HG03159 (cell line): ENCODE measurements around the gene DAB1.

Source experiments
- ATAC-seq: cut with Tn5 transposase; IDR thresholded peaks from one replicate; pipeline ENCODE4 v1.9.1; 2021; ENCODE audit warnings: mild to moderate bottlenecking, moderate library complexity; ENCODE audit not compliant: unreplicated experiment

Gene DAB1

DNA sequence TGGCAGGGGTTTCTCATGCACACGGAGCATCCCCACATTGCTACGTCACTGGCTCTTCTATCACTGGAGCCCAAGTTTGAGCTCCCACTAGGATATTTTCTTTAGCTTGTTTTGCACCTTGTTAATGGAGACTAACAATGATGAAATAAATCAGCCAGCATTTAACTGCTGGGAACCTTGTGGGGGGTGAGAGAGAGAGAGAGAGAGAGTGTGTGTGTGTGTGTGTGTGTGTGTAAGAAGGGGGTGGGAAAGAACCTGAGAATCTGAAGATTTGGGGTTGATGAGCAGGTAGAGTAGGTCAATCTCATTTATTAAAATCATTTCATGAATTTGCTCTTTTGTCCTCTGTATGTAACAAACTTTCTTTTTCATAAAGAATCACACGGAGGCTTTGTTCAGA, 458.7 kb downstream of the DAB1 start:
- ATAC-seq = no peak

DNA sequence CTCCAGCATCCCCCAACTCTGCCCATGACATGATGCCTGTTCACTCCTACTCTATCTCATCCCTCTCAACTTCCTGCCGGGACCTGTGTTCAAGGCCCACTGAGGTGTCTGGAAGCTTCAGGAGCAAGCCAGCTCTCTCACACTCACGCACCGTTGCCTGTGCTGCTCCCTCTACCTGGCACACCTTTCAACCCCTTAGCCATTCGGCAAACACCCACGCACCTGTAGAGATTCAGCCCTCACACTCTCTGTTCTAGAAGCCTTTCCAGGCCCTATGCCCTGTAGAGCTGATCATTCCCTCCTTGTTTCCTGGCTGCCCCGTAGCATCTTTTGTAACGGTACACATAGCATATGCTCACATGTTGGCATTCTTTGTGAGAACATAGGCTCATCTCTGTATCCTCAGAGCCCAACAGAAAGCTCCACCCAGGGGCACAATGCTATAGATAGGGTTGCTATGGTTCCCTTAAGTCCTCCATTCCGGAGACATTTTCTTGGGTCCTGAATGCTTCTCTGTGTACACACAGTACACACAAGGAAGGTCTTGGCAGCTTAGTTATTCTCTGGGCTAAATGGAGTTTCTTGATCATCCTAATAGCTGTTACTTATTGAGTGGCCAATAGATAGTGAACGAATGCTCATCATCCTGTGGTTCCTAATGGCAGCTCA, 459.4 kb downstream of the DAB1 start:
- no peak for ATAC-seq

DNA sequence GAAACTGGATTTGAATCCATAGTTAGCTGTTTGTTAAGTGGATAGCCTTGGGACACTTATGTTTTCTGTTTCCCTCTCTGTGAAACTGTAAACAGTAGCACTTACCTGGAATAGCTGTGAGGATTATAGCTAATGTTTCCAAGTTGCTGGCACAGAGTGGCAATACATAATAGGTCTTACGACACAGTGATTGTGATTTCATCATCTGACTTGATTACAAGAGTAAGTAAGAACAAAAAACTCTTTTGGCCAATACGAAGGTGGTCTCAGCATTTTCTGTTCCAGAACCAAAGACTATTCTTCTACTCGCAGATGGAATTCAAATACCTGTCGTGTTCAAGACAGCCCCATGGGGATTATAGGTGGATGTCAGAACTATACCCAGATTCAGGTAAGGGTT, 460.2 kb downstream of the DAB1 start:
- ATAC-seq = no peak

DNA sequence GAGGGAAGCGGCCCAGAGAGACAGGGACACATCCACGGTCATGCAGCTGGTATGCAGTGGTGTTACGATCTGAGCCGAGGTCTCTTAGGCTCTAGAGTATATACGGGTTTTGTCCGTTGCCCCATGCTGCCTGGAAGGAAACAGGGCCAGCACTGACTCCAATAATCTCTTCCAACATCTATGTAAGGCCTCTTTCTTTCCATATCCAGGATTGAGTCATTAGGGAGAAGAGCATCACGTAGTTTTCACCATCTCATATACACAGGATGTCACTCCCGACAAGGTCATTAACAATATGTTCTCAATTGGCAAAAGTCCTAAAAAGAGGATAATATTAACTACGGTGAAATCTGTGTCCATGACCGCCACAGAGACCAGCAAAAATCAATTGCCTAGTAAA, 462.4 kb downstream of the DAB1 start:
- ATAC-seq = no peak

DNA sequence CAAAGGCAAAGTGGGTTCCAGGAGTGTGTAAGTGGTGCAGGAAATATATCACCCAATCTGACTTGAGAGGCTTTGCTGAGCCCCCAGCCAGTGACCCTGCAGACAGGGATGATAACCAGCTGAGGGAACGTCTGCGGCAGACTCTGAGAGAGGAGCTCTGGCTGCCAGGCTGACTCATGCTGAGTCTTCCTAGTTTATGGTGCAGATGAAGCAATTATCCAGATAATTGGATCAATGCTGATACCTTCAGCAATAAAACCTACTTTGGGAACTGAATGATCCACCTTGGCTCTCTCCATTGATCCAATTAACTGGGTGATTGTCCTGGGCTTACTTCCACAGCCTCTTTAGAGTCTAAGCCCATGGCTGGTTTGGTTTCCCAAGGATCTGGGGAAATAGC, 465.3 kb downstream of the DAB1 start:
- no peak for ATAC-seq

DNA sequence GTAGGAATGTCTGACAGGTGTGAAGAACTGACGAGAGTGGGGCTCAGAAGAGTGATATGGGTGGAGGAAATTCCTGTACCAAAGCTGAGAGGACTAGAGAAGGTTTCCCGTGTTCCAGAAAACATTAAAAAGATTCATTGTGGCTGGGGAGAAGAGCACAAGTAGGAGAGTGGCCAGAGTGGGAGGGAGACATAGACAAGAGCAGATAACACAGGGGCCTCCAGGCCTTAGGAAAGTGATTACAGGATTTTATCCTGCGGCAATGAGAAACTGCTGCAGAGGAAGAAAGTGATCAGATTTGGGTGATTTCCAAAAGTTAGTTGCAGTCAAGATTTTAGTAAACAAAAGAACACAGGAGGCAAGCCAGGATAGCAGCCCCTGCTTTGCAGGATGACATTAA, 465.9 kb downstream of the DAB1 start:
- ATAC-seq = no peak

DNA sequence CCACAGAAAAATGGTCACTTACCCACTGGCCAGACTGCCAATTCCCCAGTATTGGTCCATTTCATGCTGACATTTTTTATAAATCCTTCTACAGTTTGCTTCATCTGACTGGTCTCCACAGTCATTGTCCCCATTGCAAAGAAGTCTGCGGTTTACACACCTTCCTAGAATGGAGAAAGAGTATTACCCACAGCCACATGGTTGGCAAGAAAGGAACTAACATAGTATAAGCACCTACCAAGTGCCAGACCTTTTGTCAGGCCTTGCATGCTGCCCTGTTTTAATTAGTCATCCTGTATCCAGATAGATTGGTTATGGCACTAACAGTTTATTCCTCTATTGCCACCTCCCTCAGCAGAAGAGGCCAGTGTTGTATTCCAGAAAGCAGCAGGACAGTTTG, 469.2 kb downstream of the DAB1 start:
- no peak for ATAC-seq

DNA sequence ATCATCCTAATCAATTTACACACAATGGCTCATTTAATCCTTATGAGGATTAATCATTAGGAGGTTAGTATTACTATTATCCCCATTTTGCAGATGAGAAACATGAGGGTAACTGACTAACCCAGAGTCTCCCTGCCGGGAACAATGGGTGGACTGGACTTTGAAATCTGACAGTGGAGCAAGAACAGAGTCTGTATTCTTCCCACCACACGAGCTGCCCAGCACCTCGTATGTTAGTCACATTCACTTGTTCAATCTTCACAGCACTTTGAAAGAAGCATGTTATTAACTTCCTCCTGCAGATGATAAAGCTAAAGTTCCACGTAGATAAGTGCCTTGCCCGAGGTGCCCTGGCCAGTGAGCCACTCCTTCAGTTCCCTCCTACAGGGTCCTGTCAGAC, 470.5 kb downstream of the DAB1 start:
- no peak for ATAC-seq

DNA sequence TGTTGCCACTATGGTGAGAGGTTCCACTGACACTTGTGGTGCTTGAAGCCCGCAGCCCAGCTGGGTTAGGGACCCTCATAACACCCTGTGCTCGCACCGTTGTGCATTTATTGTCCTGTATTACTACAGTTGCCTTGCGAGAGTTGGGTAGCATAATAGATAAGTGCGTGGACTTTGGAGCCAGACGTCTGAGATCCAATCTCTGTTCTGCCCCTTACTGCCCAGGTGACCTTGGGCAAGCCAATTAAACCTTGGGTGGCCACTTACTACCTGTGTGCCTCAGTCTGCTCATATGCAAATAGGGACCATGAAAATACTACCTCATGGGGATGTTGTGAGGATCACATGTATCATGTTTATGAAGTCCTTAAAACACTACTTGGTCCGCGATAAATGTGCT, 471.4 kb downstream of the DAB1 start:
- no peak for ATAC-seq

DNA sequence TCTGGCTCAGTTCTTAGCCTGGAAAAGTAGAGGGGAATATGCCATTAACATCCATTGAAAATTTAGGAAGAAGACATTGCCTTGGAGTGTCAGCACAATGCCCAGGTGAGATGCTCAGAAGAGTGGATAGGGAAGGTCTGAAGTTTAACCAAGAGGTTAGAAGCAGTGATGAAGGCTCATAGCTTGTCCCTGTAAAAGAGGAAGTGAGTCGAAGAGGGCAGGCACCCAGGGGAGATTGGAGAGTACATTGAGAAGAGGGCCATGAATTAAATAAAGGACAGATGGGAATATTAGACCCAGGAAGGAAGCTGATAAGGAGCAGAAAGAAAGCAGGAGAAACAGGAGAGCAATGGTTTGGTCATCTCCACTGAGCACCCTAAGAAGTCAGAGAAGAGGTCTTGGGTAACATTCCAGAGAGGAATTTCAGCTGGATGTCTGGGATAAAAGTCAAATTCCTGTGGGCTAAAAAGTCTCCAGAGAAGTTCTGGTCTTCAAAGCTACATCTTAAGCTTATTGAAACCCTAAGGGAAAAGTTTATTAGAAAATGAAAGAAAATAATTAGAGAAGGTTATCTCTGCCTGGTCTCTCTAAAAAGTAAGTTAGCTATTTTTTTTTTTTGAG, 475.3 kb downstream of the DAB1 start:
- ATAC-seq = no peak
